Measurements from ENCODE around the gene RSRC2. TPM values are rescaled to one million over a fixed set of nuclear protein-coding genes. Genes with fewer than 3 reads are reported as not detected.
"Not testable (repeated sequence)": the region's sequence is repeated elsewhere in the genome, so short reads cannot be mapped to it uniquely, and the experiment has no call there.

The RSRC2 gene
- total RNA-seq, 1 experiment from 2014 or later: 64.5 TPM

GRCh38 chr12:122467983-122468382 is 58.8 kb downstream of the RSRC2 start:
- H3K9me3 ChIP-seq (ENCODE audit: insufficient read depth, low read depth): no peaks in the 10 kb centered on the region
- POLR2A ChIA-PET (ENCODE audit: unreplicated experiment): no interaction called here
- peak; percentile 25 to 72 for DNase-seq
- H2AFZ ChIP-seq: no peak overlapping the region
- H3K79me2 ChIP-seq (ENCODE audit: low read depth): no peaks in the 10 kb centered on the region
- TF ChIP-seq EZH2 (IDR thresholded peaks at IDR 0.05; ENCODE audit: low read depth): no peak
- no peak for TF ChIP-seq CTCF (conservative IDR thresholded peaks at IDR 0.05)
- H3F3A ChIP-seq (ENCODE audit: insufficient read depth, low read depth): peaks cover 72% of the 10 kb centered on the region
- CTCF ChIA-PET: interaction anchor here (0.9 kb wide), 1 partner anchor 44 kb away, joined by 9 read pairs; no protein-coding TSS in a partner anchor
- no peaks in the 10 kb centered on the region for H3K36me3 ChIP-seq (ENCODE audit: low read depth)
- peak overlapping the region; percentile 99 for H3K27ac ChIP-seq
- intact Hi-C loops (cut with micrococcal nuclease; ENCODE audit: unreplicated experiment): no loop called here
- H3K4me3 ChIP-seq: no peak overlapping the region
- H3K4me1 ChIP-seq (replicated peaks; ENCODE audit: insufficient read depth): peaks cover 38% of the 10 kb centered on the region
- H3K4me2 ChIP-seq: no peak overlapping the region
- H3K27me3 ChIP-seq (ENCODE audit: insufficient read depth, low read depth): no peaks in the 10 kb centered on the region
- H4K20me1 ChIP-seq (ENCODE audit: insufficient read depth): no peaks in the 10 kb centered on the region
- TSS peak; percentile 38 for BruUV-seq (replicated peaks)
- no peaks in the 10 kb centered on the region for H3K9me2 ChIP-seq (ENCODE audit: insufficient read depth)

- H3K27me3 ChIP-seq (ENCODE audit: insufficient read depth, low read depth); H3K4me3 ChIP-seq; H3K9me3 ChIP-seq (ENCODE audit: insufficient read depth, low read depth); H4K20me1 ChIP-seq (ENCODE audit: insufficient read depth); H3K79me2 ChIP-seq (ENCODE audit: low read depth); H3K36me3 ChIP-seq (ENCODE audit: low read depth); H3K9me2 ChIP-seq (ENCODE audit: insufficient read depth): not testable (repeated sequence)
- Histone ChIP-seq H3K4me1 (replicated peaks; ENCODE audit: insufficient read depth) (peaks cover 40% of the 10 kb centered on the region), H3K4me2 (peak overlapping the region; percentile 57), H3K27ac (peak overlapping the region; percentile 99), H3F3A (ENCODE audit: insufficient read depth, low read depth) (peaks cover 49% of the 10 kb centered on the region), H2AFZ (peak overlapping the region; percentile 53)
- POLR2A ChIA-PET (ENCODE audit: unreplicated experiment): interaction anchor here (0.7 to 0.8 kb wide), 2 partner anchors 65 to 81 kb away, joined by 3 to 4 read pairs; no protein-coding TSS in a partner anchor
- CTCF ChIA-PET: interaction anchor here (1.0 kb wide), 1 partner anchor 65 kb away, joined by 3 read pairs; no protein-coding TSS in a partner anchor
- BruUV-seq (replicated peaks): TSS peak; percentile 80
- intact Hi-C loops (cut with micrococcal nuclease; ENCODE audit: unreplicated experiment): loop anchor here (1.0 kb wide), 3 partner anchors 15 to 64 kb away; no protein-coding TSS in a partner anchor
- DNase-seq: peak; percentile 79 to 97
Observed at GRCh38 chr12:122464317-122465042, 62.3 kb downstream of the RSRC2 start.

GRCh38 chr12:122460641-122461040 is 66.1 kb downstream of the RSRC2 start:
- no peak overlapping the region for H2AFZ ChIP-seq
- BruUV-seq (replicated peaks): no TSS peak
- intact Hi-C loops (cut with micrococcal nuclease; ENCODE audit: unreplicated experiment): no loop called here
- peaks cover 22% of the 10 kb centered on the region for H3K4me1 ChIP-seq (replicated peaks; ENCODE audit: insufficient read depth)
- no peak overlapping the region for H3K4me3 ChIP-seq
- no peaks in the 10 kb centered on the region for H3K9me2 ChIP-seq (ENCODE audit: insufficient read depth)
- no peaks in the 10 kb centered on the region for H3K36me3 ChIP-seq (ENCODE audit: low read depth)
- peaks cover 27% of the 10 kb centered on the region for H3F3A ChIP-seq (ENCODE audit: insufficient read depth, low read depth)
- H3K4me2 ChIP-seq: no peak overlapping the region
- POLR2A ChIA-PET (ENCODE audit: unreplicated experiment): no interaction called here
- no peak overlapping the region for H3K27ac ChIP-seq
- no peaks in the 10 kb centered on the region for H4K20me1 ChIP-seq (ENCODE audit: insufficient read depth)
- CTCF ChIA-PET: no interaction called here
- TF ChIP-seq EZH2 (IDR thresholded peaks at IDR 0.05; ENCODE audit: low read depth): no peak
- no peak for TF ChIP-seq CTCF (conservative IDR thresholded peaks at IDR 0.05)
- no peak for DNase-seq
- H3K79me2 ChIP-seq (ENCODE audit: low read depth): no peaks in the 10 kb centered on the region
- H3K9me3 ChIP-seq (ENCODE audit: insufficient read depth, low read depth): no peaks in the 10 kb centered on the region
- H3K27me3 ChIP-seq (ENCODE audit: insufficient read depth, low read depth): no peaks in the 10 kb centered on the region
